Effector CD8-positive, alpha-beta T cell (primary cell): ENCODE data around the gene TADA2A.

Experiments used
- DNase-seq: peaks from one replicate; lab custom pipeline; 2025; lab: John Stamatoyannopoulos, UW

The TADA2A gene

GRCh38 chr17:37463039-37463438 is 56.4 kb downstream of the TADA2A start:
- DNase-seq: no peak

GRCh38 chr17:37465069-37465616 is 58.5 kb downstream of the TADA2A start:
- no peak for DNase-seq

GRCh38 chr17:37466471-37466870 is 59.8 kb downstream of the TADA2A start:
- DNase-seq: no peak

- no peak for DNase-seq
These were observed 63.5 kb downstream of the TADA2A start for GRCh38 chr17:37470181-37470580.

GRCh38 chr17:37475731-37476420 is 69.2 kb downstream of the TADA2A start:
- DNase-seq: no peak

GRCh38 chr17:37476431-37477120 is 69.9 kb downstream of the TADA2A start:
- DNase-seq: no peak

GRCh38 chr17:37478187-37478586 is 71.5 kb downstream of the TADA2A start:
- no peak for DNase-seq

- DNase-seq: no peak
These were observed 72.3 kb downstream of the TADA2A start for GRCh38 chr17:37479025-37479424.

- no peak for DNase-seq
These were observed 73.7 kb downstream of the TADA2A start for GRCh38 chr17:37480427-37480826.

- no peak for DNase-seq
These were observed 74.4 kb downstream of the TADA2A start for GRCh38 chr17:37481001-37481665.

GRCh38 chr17:37483311-37484039 is 76.8 kb downstream of the TADA2A start:
- DNase-seq: no peak

GRCh38 chr17:37485938-37486570 is 79.4 kb downstream of the TADA2A start:
- no peak for DNase-seq

- DNase-seq: no peak
These were observed 81.4 kb downstream of the TADA2A start for GRCh38 chr17:37488009-37488604.

GRCh38 chr17:37488607-37489196 is 82.0 kb downstream of the TADA2A start:
- peak; percentile 47 for DNase-seq

GRCh38 chr17:37489197-37490001 is 82.7 kb downstream of the TADA2A start, which contains the start of gene DUSP14:
Gene DUSP14, plus strand, starts transcription at chr17:37489891. Its CDS starts 22,382 bp downstream, at chr17:37512273.
- DNase-seq: peak; percentile 70

GRCh38 chr17:37490022-37490587 is 83.4 kb downstream of the TADA2A start:
- peak; percentile 62 for DNase-seq

GRCh38 chr17:37490638-37491614 is 84.2 kb downstream of the TADA2A start:
- no peak for DNase-seq

- DNase-seq: no peak
These were observed 85.5 kb downstream of the TADA2A start for GRCh38 chr17:37492167-37492566.
